C4-2B (cell line): Measurements from ENCODE around the gene MYO7B.

Source experiments
- H3K27ac ChIP-seq: fragments of 450-650 bp; 2 replicates; pipeline ENCODE4 v1.5.1; 2017
- CTCF ChIP-seq: fragments of 450-650 bp; conservative IDR thresholded peaks from 2 replicates; pipeline ENCODE4 v1.5.1; 2017; ENCODE audit warnings: mild to moderate bottlenecking
- ZFX ChIP-seq: fragments of 450-650 bp; IDR thresholded peaks from 2 replicates; pipeline ENCODE4 v1.6.1; 2017

MYO7B gene

GRCh38 chr2:127605691-127606263, 70.3 kb downstream of the MYO7B start:
- TF ChIP-seq ZFX (no peak), CTCF (no peak)
- no peak overlapping the region for H3K27ac ChIP-seq

GRCh38 chr2:127606625-127607398, 71.3 kb downstream of the MYO7B start:
- TF ChIP-seq CTCF = no peak
- no peak for TF ChIP-seq ZFX
- no peak overlapping the region for H3K27ac ChIP-seq

- no peak overlapping the region for H3K27ac ChIP-seq
- TF ChIP-seq CTCF = no peak
- TF ChIP-seq ZFX = no peak
Observed at GRCh38 chr2:127607399-127607908, 72.0 kb downstream of the MYO7B start.

- no peak overlapping the region for H3K27ac ChIP-seq
- no peak for TF ChIP-seq ZFX
- TF ChIP-seq CTCF = no peak
Observed at GRCh38 chr2:127608061-127609030, 72.9 kb downstream of the MYO7B start.

- H3K27ac ChIP-seq = no peak overlapping the region
- no peak for TF ChIP-seq ZFX
- TF ChIP-seq CTCF = no peak
Observed at GRCh38 chr2:127609031-127609751, 73.7 kb downstream of the MYO7B start.

- no peak for TF ChIP-seq ZFX
- TF ChIP-seq CTCF = no peak
- no peak overlapping the region for H3K27ac ChIP-seq
Observed at GRCh38 chr2:127609818-127610217, 74.3 kb downstream of the MYO7B start.
